Spleen (tissue), 11 donors: ENCODE measurements around the gene SDK1. TPM values are rescaled to one million over a fixed set of nuclear protein-coding genes. Genes with fewer than 3 reads are reported as not detected.

ENCODE experiments used
- DNase-seq: peaks from one replicate; pipeline ENCODE4 v3.0.0-alpha.2; 2020
- H3K27ac ChIP-seq, 8 donors: fragments of 200-600 bp; sonication (generic) in 7 of 8; 1 replicate in 4 of 8; 2 replicates in 4 of 8; pipeline versions ENCODE4 v1.5.0 to v1.8.0; 2016 to 2021; ENCODE audit warnings: inconsistent platforms in 4 of 8, mild to moderate bottlenecking in 4 of 8, moderate library complexity in 1 of 8
- H3K27me3 ChIP-seq, 7 donors: fragments of 200-600 bp; sonication (generic) in 6 of 7; replicated peaks in 1 of 7; 1 replicate in 4 of 7; 2 replicates in 3 of 7; pipeline versions ENCODE4 v1.5.0 to v1.8.0; 2016 to 2021; ENCODE audit warnings: inconsistent platforms in 3 of 7, mild to moderate bottlenecking in 1 of 7
- H3K36me3 ChIP-seq, 6 donors: fragments of 200-600 bp; sonication (generic) in 5 of 6; 1 replicate in 4 of 6; 2 replicates in 2 of 6; pipeline versions ENCODE4 v1.5.0 to v1.8.0; 2016 to 2021; ENCODE audit warnings: inconsistent platforms in 2 of 6
- H3K4me1 ChIP-seq, 6 donors: fragments of 200-600 bp; sonication (generic) in 5 of 6; 1 replicate in 3 of 6; 2 replicates in 3 of 6; pipeline versions ENCODE4 v1.5.0 to v1.8.0; 2016 to 2021; ENCODE audit warnings: inconsistent platforms in 3 of 6
- H3K4me3 ChIP-seq, 8 donors: fragments of 200-600 bp; sonication (generic) in 7 of 8; 1 replicate in 4 of 8; 2 replicates in 4 of 8; pipeline versions ENCODE4 v1.5.0 to v1.8.0; 2016 to 2021; ENCODE audit warnings: inconsistent platforms in 4 of 8, mild to moderate bottlenecking in 4 of 8, moderate library complexity in 2 of 8
- H3K9me3 ChIP-seq, 8 donors: fragments of 200-600 bp; sonication (generic) in 7 of 8; 1 replicate in 4 of 8; 2 replicates in 4 of 8; pipeline versions ENCODE4 v1.5.0 to v1.8.0; 2016 to 2021; ENCODE audit warnings: inconsistent platforms in 4 of 8
- CTCF ChIP-seq, 11 experiments: fragments of 200-600 bp in 7 of 11; fragments of 450-650 bp in 4 of 11; sonication (generic) in 4 of 11; IDR thresholded peaks in 8 of 11; conservative IDR thresholded peaks in 3 of 11; 1 replicate in 7 of 11; 2 replicates in 4 of 11; pipeline versions ENCODE4 v1.4.0 to v1.8.0; 2016 to 2021; ENCODE audit warnings: antibody characterized with exemption in 11 of 11, inconsistent platforms in 4 of 11, mild to moderate bottlenecking in 1 of 11
- POLR2A ChIP-seq, 3 donors: fragments of 450-650 bp; IDR thresholded peaks; one replicate each; pipeline ENCODE4 v1.5.1; 2017; ENCODE audit warnings: antibody characterized with exemption in 3 of 3, mild to moderate bottlenecking in 1 of 3
- POLR2AphosphoS5 ChIP-seq, 3 donors: sonication (generic); formaldehyde crosslinking; IDR thresholded peaks; one replicate each; pipeline ENCODE4 v1.5.1; 2017; ENCODE audit warnings: antibody characterized with exemption in 3 of 3
- WGBS, 5 donors: extraction: QIAGEN DNeasy Blood & Tissue Kit in 3 of 5; methylation state at CpG; one replicate each; pipeline versions ENCODE4 v1.1.5 to v1.1.7; 2013 to 2018; 5-methylcytosine and 5-hydroxymethylcytosine counted together
- intact Hi-C: fragments of 100-400 bp; cut with DNase I; formaldehyde crosslinking; loops from one replicate; pipeline ENCODE4 v1.15.0; 2023; ENCODE audit warnings: low total_unique reads
- polyA plus RNA-seq, 3 donors: library from polyadenylated mRNA; stranded (reverse); fragments of 200-250 nt; gene quantifications; one replicate each; pipeline ENCODE4 v1.2.1, GENCODE V29; 2013
- total RNA-seq, 7 donors: library from RNA; depleted of rRNA in 3 of 7; stranded (reverse); fragments of >200 nt in 3 of 7; fragmentation: NEBNext Ultra II Directional in 4 of 7; extraction: Animal tissue kit (Norgen Biotek cat#: 25700) in 4 of 7; gene quantifications; one replicate each; pipeline versions ENCODE4 v1.1.0 to v1.2.1, GENCODE V29; 2016 to 2021
- donor health status: healthy with polysubstance abuse.
- donor health status: DM: no; HTN: no; CAD: no; lungs with moderate emphysema.
- donor health status: DM: no; HTN: no; CAD: no.
- donor health status: Bipolar disorder and iron deficiency.
- donor health status: healthy.
- donor health status: DM: no; HTN: no; CAD: no.
- donor health status: DM: yes; HTN: yes; CAD: no.

SDK1 gene
- total and polyA plus RNA-seq, 10 donors: 3.2 to 54.1 (median 35.1) TPM

- intact Hi-C loops: no loop called here
- H3K27ac ChIP-seq: no peak overlapping the region
- TF ChIP-seq POLR2AphosphoS5 (IDR thresholded peaks at IDR 0.05): no peak
- no peak for TF ChIP-seq CTCF (IDR thresholded peaks at IDR 0.05 in 8 of 11, conservative IDR thresholded peaks at IDR 0.05 in 3 of 11)
- TF ChIP-seq POLR2A (IDR thresholded peaks at IDR 0.05): no peak
- H3K4me3 ChIP-seq: no peak overlapping the region
- 84 to 87% (median 86%) methylated on average over 9 of the region's 9 CpGs for WGBS, 5 donors
- no peaks in the 10 kb centered on the region for H3K9me3 ChIP-seq
- no peaks in the 10 kb centered on the region for H3K27me3 ChIP-seq
- peaks cover 0 to 8% (median 0%) of the 10 kb centered on the region in 6 donors for H3K4me1 ChIP-seq
- DNase-seq: no peak
- no peaks in the 10 kb centered on the region for H3K36me3 ChIP-seq
Observed at GRCh38 chr7:3464900-3465622, 164.0 kb downstream of the SDK1 start.

GRCh38 chr7:3466261-3466660 is 165.2 kb downstream of the SDK1 start:
- no peak for TF ChIP-seq CTCF (IDR thresholded peaks at IDR 0.05 in 8 of 11, conservative IDR thresholded peaks at IDR 0.05 in 3 of 11)
- Histone ChIP-seq H3K4me3 (no peak overlapping the region), H3K27ac (no peak overlapping the region), H3K4me1 (peaks cover 0 to 8% (median 0%) of the 10 kb centered on the region in 6 donors), H3K27me3 (no peaks in the 10 kb centered on the region), H3K9me3 (no peaks in the 10 kb centered on the region), H3K36me3 (no peaks in the 10 kb centered on the region)
- DNase-seq: no peak
- WGBS, 5 donors: 72 to 88% (median 82%) methylated on average over 4 of the region's 4 CpGs
- intact Hi-C loops: no loop called here

GRCh38 chr7:3469641-3470040 is 168.6 kb downstream of the SDK1 start:
- no peaks in the 10 kb centered on the region for H3K4me1 ChIP-seq
- TF ChIP-seq POLR2A (IDR thresholded peaks at IDR 0.05) (no peak), CTCF (IDR thresholded peaks at IDR 0.05 in 8 of 11, conservative IDR thresholded peaks at IDR 0.05 in 3 of 11) (no peak), POLR2AphosphoS5 (IDR thresholded peaks at IDR 0.05) (no peak)
- no peaks in the 10 kb centered on the region for H3K9me3 ChIP-seq
- DNase-seq: no peak
- H3K27ac ChIP-seq: no peak overlapping the region
- H3K27me3 ChIP-seq: no peaks in the 10 kb centered on the region
- intact Hi-C loops: no loop called here
- no peaks in the 10 kb centered on the region for H3K36me3 ChIP-seq
- 72 to 90% (median 81%) methylated on average over 3 of the region's 3 CpGs for WGBS, 5 donors
- no peak overlapping the region for H3K4me3 ChIP-seq

- TF ChIP-seq POLR2AphosphoS5 (IDR thresholded peaks at IDR 0.05) (no peak), CTCF (IDR thresholded peaks at IDR 0.05 in 8 of 11, conservative IDR thresholded peaks at IDR 0.05 in 3 of 11) (no peak), POLR2A (IDR thresholded peaks at IDR 0.05) (no peak)
- 94 to 98% (median 96%) methylated on average over 15 of the region's 15 CpGs for WGBS, 5 donors
- Histone ChIP-seq H3K27ac (no peak overlapping the region), H3K27me3 (no peaks in the 10 kb centered on the region), H3K36me3 (no peaks in the 10 kb centered on the region), H3K4me3 (no peak overlapping the region), H3K4me1 (peaks cover 0 to 20% (median 1%) of the 10 kb centered on the region in 6 donors), H3K9me3 (no peaks in the 10 kb centered on the region)
- intact Hi-C loops: no loop called here
- DNase-seq: no peak
Observed at GRCh38 chr7:3480197-3480596, 179.1 kb downstream of the SDK1 start.
